ENCODE data around the gene NMNAT2.

NMNAT2 gene

DNA sequence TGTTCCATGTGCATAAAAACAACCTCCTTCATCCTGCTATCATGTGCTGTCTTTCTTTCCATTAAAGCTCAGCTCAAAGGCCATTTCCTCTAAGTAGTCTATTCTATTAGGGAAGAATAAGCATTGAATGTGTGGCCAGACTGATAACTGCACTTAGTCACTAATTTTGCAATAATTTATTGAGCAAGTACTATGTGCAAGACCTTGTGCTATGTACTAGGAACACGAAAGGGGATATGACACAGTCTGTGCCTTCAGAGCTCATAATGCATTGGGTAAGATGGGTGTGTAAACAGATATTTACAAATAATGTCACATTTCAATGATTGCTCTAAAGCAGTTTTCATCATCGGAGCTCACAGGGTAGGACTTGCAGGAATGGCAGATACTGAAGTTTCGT is 54.2 kb downstream of the NMNAT2 start:
- no peak for DNase-seq

DNA sequence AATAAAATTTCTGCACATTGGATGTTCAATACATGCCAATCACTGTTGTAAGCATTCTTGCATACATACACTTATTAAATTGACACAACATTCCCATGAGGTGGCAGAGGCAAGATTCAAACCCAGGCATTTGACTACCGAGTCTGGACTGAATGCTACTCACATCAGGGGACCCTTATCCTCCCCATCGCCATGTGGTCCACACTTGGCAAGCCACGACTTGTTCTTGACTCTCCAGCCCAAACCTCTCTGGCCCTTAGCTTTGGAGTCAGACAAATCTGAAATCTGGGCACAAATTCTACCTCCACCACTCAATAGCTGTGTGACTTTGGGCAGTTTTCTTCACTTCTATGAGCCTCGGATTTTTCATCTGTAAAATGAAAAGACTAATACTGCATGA is 57.1 kb downstream of the NMNAT2 start:
- DNase-seq = no peak

DNA sequence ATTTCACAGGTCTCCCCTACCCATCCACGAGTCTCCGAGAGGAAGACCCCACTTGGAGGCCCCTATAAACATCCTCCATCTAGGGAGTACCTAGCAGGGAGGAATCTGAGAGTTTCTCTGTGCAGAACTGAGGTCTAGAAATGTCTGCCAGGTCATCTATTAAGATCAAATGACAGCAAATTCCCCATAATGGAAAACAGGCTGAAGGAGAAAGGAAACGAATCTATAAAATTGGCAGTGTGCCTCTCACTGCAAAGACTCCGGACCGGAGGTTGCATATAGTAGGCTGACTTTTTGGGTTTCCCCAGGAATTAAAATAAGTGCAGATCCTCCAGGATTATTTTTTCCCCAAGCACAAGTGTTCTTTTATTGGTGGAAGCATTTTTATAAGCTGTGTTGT is 57.7 kb downstream of the NMNAT2 start:
- DNase-seq = no peak

DNA sequence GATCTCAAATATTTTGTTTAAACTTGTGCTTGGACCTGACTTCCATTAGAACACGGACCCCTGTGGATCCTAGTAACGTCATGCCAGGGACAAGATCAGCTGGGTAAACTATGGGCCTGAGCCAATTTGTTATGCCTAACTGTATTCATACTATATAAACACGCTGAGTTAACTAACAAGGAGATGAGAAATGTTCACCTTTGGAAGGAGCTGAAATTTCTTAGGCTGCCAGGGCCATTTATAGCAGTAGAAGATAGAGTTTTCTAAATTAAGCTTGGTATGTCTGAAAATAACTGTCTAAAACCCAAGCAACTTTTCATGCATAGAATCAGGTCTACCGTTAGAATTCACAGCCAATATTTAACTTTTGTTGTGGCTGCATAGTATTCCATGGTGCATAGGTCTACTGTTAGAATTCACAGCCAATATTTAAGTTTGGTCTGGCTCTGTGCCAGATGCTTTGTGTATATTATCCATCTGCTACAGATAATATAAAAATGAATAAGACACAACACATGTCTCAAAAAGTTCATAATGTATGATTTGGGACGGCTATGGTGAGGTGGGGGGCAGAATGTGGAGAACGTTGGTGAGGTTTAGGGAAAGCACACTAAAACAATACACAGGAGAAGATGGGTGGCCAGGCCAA is 61.5 kb downstream of the NMNAT2 start:
- DNase-seq = no peak

DNA sequence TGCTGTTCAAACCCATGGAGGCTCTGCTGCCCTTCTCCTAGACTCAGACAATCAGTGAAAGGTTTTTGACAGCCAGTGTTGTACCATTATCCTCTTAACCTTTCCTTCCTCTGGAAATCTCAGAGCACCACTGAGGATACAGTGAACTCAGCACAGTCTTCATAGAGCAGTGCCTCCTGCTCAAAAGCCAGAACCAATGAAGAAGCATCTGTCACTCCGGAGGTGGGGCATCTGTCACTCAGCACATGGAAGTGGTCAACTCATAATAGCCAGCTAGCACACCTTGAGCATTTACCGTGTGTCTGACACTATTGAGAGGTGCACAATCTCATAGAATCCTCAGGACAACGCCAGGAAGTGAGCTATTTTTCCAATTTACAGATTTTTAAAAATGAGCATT is 62.4 kb downstream of the NMNAT2 start:
- DNase-seq = no peak

DNA sequence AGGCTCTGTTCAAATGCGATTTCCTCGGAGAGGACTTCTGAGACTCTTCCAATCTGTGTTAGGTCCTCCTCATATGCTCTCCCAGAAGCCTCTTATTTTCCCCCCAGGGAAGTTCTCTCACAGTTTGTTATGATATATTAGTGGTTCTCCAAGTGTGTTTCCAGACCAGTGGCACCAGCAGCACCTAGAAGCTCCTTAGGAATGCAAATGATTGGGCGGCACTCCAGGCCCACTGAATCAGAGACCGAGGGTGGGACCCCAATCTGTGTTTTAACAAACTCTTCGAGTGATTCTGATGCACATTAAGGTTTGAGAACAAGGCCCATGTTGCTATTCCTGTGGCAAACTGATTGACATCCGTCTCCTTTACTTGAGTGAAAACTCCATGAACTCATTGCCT is 63.0 kb downstream of the NMNAT2 start:
- no peak for DNase-seq

DNA sequence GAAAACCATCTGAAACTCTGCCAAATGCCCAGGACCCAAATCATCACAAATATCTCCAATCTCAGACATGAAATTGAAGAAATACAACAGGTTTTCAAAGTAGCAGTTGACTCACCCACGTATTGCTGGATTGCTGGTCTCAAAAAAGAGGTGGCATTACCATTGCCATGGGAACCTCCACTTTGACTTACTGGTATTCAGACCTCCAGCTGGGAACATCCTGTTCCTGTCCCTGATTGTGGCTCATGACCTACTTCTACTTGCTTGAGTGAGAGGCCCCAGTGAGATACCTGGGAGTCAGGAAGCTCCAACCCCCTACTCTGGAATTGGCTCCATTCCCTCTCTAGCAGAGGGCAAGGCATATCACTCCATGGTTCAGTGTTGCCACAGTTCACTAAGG is 64.6 kb downstream of the NMNAT2 start:
- no peak for DNase-seq

DNA sequence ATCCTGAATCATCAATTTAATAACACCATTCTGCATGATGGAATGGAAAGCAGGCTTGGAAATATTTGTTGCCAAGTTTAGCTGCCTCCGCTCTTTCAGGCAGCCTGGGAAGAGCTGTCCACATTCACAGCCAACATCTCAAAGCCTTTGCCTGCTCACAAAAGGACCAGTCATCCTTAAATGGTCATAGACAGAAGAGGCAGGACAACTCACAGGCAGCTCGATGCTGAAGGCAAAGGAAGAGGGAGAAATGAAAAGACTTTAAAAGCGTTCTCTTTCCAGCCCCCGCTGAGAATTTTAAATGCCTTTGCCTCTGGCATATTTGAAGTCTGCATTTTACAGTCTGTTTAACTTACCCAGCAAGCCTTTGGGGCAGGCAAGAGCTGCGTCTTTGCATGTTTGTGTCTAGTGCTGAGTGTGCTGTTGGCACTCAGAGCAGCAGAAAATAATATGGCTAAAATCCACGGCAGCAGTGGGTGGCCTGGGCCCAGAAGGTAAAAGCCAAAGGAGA is 68.9 kb downstream of the NMNAT2 start:
- DNase-seq = no peak

DNA sequence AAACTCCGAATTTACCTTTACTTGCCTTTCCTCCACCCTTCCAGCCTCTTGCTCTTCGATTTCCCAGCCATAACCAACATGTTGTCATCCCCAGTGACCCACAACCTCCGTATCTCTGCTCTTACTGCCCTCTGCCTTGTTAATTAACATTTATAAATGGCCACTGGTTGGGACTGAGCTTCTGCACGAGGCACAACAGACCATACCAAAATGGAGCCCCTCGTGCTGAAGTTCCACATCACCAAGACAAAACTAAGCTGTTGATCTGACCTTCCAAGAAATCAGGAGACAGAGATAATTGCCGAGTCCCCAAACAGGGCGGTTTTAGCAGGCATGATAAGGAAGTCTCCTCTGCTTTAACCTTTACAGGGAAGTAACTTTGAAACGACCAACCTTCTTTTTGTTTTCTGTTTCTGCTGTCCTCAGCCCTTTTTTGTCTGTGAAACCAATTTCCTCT is 71.9 kb downstream of the NMNAT2 start:
- DNase-seq = no peak

DNA sequence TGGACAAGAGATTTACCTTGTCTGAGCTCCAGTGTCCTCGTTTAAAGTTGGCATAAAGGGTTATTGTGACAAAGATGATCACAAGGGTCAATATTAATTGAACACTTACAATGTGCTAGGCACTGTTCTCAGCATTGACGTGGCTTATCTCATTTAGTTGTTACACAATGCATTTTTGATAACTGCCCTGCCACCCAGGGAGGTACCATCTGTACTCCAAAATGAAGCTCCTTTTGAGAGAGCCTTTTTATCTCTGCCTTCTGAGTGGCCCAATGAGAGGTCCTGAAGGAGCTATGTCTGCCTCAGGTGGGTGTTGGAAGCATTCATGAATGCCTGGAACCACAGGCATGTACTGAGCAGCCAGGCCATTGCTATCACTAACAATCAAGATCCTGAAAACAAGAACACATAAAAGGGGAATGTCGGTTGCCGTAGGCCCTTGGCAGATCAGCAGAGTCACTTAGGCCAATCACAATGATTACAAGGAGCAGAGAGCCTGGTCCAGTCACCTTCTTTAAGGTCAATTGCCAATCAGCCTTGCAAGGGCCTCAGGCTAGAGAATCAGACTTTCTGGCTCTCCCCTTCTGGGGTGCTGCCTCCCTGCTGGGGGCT is 78.5 kb downstream of the NMNAT2 start:
- no peak for DNase-seq

DNA sequence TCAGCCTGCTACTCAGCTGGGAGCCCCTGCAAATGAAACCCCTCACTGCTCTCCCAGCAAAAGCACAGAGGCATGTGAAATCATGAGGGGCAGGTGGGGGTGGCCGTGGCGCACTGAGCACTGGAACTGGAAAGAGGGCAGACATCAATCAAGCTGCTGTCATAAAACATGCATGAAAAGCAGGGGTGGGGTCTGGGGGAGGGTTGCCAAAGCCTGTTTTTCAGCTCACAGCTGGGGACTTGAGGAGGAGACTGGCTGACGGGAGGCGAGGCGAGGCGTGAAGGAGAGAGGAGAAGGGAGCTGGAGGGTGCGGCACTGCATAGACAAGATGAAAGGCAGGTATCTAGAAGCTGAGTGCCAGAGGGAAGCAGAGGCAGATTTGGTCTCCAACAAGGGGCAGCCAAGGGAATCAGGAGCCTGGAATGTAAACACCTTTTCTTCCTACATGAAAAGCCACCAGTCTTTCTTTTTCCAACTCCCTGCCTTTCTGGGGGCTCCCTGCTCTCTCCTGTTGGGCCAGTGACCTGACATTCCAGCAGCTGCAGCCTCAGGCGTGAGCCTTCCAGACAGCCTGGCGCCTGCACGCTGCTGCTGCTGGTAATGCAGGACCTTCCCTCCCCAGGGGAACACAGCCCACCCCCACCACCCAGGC is 87.0 kb downstream of the NMNAT2 start:
- DNase-seq = no peak

DNA sequence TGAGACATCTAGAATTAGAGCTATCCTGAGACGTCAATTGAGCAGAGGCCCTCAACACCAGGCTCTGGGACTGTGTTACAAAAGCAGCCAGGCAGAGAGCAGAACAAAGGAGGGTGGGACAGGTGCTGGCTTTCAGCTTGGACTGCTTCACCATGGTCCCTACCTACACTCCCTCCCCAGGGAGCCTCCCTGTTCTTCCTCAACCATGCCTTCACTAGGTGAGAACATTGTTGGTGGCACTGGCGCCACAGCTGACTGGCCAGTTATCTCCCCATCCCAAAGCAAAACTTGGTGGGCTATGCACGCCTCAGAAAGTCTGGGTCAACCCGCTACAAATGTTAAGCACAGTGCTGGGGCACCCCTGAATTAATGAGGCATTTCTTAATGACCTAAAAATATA is 87.8 kb downstream of the NMNAT2 start:
- no peak for DNase-seq

DNA sequence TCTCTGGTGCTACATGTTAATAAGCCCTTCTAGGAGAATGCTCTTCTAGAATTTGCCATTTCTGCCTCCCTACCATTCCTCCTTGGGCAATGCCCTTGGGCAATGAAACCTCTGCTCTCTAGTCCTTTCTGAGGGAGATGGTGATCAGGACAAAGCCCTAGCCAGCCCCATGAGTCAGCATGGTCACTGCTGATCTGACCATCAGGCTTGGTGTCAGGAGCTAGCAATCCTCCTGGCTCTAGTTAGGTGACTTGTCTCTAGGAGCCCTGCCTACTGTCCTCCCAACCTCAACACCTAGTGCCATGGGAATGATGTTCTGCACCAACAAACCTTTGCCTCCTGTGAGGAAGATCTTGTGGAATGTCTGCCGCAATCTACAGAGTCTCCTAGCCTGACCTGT is 89.8 kb downstream of the NMNAT2 start:
- no peak for DNase-seq

DNA sequence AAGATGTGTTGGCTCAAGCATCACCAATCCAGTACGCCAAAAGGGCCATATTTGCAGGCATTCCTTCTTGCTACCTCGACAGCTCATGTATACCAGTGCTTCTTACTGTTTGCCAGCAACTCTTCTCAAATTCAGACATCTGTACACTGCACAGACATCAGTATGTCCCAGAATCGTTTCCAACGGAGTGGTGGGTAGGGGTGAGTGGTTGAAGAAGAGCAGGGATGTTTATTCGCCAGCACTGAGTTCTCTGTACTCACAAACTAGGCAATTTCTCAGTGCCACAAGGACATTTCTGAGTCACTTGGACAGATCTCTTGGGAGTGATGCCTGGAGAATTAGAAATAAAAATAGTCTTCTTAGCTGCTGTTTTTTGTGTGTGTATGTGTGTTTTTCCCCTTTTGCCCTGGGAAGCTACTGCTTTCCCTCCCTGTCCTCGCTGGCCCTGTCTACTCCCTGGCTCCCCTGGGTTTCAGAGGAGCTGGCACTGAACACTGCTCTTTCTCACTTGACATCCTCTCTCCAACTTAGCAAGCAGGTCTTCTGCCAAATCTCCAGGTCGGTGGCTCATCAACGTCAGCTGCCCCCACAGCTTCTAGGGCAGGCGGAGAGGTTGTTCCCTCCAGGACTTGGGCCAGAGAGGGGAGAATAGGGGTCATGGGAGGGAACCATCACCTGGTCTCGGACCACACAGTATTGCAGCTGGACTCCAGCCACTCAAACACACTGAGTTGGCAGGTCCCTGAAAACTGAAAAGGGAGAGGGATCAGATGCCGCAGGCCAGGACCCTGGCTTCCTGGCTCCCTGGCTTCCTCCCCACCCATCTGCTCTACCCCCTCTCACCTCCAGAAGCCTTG is 90.5 kb downstream of the NMNAT2 start:
- no peak for DNase-seq

DNA sequence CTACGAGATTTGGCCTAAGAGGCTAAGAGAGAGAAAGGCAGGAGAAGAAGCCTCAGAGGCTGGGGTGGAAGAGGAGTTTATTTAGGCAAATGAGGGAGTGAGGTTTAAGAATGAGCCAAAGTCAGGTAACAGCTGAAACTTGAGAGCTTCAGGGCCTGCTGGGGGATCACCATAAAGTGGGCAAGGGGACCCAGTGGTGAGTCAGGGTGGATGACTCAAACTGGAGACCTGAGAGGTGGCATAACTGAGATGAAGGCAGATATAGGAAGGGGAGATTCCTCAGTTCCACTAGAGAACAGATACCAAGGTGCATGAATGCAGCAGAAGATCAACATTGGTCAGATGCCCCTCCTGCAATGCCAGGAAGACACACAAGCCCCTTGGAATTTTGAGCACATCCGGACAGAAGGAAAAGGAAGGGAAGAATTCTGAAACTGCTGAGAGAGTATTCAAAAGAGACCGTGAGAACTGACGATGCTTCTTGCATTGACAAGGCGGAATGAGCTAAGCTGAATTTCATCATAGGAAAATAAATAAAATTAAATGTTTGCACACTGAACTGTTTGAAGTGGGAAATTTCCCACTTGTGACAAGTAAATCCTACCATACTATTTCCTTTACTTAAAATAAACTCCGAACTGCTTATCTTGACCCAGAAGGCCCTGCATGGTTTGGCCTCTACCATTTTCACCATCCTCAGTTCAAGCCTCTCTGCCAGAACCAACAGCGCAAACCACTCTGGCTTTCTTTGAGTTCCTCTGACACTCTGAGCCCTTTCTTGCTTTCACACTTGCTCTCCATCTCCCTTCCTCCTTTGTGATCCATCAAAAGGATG is 94.1 kb downstream of the NMNAT2 start:
- no peak for DNase-seq

DNA sequence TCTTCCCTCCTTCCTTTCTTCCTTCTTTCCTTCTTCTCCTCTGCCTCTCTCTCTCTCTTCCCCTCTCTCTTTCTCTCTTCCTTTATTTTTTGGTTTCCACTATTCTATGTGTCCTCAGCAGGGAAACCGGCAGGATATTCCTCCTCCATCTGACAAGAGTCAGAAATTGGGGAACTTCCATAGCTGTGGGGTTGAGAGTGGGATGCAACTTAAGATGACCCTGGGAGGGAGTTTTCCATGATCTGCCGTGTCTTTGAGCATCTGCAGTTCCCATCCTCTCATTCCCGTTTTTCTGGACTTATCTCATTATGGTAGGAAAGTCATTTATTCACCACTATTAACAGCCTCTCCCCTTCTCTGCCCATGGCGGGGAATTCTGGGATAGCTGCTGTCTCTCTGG is 98.6 kb downstream of the NMNAT2 start:
- no peak for DNase-seq

DNA sequence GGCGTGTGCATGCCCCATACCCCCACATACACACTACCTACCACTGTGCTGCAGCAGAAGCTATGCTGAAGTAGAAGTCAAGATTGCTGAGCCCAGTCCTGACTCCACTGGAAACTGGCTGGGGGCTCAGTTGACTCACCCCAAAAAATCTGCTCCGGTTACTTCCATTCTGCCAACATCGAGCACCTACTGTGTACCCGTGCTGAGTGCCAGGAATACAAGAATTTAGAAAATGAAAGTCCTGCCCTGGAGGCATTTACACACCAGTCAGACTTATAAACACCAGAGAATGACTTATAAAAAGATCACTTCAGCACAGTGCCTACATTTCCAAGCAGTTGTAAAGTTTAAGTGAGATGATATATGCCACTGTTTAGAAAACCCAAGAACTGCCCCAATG is 99.1 kb downstream of the NMNAT2 start:
- DNase-seq = no peak

DNA sequence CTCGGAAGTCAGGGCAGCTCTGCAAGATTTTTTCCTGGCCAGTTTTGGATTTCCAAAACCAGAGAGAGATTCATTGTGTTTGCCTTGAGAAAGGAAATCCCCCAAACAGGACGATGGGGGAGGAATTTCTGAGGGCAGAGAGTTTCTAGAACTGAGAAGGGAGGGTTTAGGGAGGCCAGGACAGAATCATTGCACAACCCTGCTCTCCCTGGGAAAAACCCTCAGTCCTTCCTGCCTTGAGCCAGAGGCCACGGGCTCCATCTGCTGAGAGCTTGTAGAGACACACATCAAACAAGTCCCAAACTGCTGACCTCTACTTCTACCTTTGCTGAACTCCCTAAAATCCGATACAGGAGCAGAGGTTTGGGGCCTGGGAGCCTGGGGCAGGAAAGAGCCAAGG is 99.7 kb downstream of the NMNAT2 start:
- DNase-seq = no peak

DNA sequence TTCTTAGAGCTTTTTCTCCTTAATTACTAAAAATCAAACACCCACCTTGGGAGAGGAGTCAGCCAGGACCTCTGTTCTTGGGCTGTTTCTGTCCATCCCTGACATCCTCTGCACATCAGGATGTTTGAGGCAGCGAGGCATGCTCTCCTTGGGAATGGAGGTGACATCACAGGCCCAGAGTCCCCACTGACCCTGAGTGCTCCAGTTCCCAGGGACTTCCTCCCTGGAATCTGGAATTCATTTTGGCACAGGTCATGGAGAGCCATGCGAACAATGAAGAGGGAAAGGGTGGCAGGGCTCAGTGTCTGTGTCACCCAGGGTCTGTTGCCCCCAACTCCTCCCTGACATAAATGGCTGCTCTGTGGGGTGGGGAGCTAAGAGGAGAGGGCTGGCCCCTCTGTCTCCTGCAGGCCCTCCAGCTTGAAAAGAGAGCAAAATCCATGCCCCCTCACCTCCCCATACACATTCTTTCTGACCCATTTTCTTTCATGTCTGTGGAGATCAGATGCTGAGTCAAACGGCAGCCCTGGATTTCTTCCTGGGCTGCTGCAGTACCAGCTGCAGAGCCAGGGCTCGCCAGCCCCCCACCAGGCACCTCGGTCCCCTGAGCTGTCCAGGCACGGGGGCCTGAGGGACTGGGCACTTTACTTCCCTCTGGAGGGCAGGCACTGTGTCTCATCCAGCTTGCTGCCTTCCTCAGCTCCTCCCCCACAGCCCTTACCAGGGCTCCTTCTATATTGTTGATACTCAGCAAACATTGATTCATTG is 102.0 kb downstream of the NMNAT2 start:
- DNase-seq = no peak

DNA sequence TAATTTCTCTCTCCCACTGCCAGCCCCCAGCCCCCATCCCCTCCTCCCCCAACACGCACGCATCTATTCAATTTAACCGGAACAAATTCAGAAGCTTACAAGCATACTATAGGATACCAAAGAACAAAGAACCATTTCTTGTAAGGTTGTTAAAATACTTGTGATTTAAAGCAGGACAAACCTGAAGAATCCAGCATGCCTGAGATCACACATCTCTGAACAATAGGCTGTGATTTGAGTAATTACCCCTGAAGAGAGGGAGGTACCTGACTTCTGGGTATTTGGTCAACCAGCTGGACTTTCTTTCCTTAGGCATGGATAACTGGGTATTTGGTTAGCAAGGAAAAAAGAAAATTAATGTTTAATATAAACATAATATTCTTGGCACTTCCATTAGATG is 105.1 kb downstream of the NMNAT2 start:
- DNase-seq = no peak

DNA sequence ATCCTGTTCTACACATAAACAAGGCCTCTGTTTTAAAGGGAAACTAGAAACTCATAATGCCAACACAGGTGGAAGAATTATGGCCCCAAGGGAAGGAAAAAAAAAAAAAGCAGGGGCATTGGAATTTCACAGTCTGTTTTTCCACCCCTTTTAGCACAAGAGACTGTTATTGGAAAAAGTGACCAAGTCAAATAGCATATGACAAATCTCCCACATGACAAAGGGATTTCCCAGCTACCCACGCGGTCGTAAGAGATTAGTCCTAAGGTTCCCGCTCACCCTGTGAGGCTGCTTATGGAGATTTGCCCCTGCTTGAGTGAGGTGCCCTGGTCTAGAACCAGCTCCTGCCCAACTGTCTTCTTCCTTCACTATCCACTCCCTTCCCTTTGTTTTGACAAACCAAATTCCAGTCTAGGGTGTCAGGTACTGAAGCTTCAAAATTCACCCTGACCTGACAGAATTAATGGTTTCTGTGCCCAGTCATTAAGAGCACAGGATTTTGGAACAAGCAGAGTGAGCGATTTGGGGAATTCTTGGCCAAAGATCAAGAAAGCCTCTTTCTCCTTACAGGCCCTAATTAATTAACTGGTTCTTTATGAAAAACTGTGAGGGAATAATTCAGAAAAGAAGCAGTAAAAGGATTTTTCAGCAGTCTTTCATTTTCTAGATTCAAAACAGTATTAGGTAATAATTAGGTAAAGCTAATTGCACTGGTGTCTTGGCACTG is 107.3 kb downstream of the NMNAT2 start:
- DNase-seq = peak; percentile 42

Data from NCI-H1048 (cell line).